Neural cell (in vitro differentiated cells): ENCODE results near the gene EPS15.

Experiments
- EP300 ChIP-seq: fragments of 450-650 bp; conservative IDR thresholded peaks from 2 replicates; pipeline ENCODE4 v1.6.1; 2014; ENCODE audit warnings: antibody characterized with exemption, mild to moderate bottlenecking, moderate library complexity; ENCODE audit not compliant: poor library complexity, severe bottlenecking
- EZH2 ChIP-seq: fragments of 200-600, 300-800 bp; shearing (Covaris generic), sonication (generic); IDR thresholded peaks from 2 replicates; pipeline ENCODE4 v1.6.1; 2014; ENCODE audit warnings: antibody characterized with exemption, low read length, borderline replicate concordance, mild to moderate bottlenecking; ENCODE audit not compliant: insufficient read depth, poor library complexity, severe bottlenecking
- MXI1 ChIP-seq: fragments of 450-650 bp; conservative IDR thresholded peaks from 2 replicates; pipeline ENCODE4 v1.6.1; 2014; ENCODE audit warnings: antibody characterized with exemption, mild to moderate bottlenecking; ENCODE audit not compliant: poor library complexity, severe bottlenecking
- POLR2AphosphoS5 ChIP-seq: IDR thresholded peaks from 2 replicates; pipeline ENCODE4 v1.6.1; 2012
- RAD21 ChIP-seq: fragments of 450-650 bp; conservative IDR thresholded peaks from 2 replicates; pipeline ENCODE4 v1.6.1; 2014; ENCODE audit warnings: antibody characterized with exemption, mild to moderate bottlenecking, moderate library complexity
- SMC3 ChIP-seq: fragments of 450-650 bp; conservative IDR thresholded peaks from 2 replicates; pipeline ENCODE4 v1.6.1; 2014; ENCODE audit warnings: antibody characterized with exemption, mild to moderate bottlenecking, moderate library complexity; ENCODE audit not compliant: poor library complexity
- TAF1 ChIP-seq: IDR thresholded peaks from 2 replicates; pipeline ENCODE4 v1.6.1; 2012; ENCODE audit warnings: low read depth
- TF ChIP-seq, protein P1 (sequence below): fragments of 450-650 bp; IDR thresholded peaks from 2 replicates; pipeline ENCODE4 v1.5.1; 2014; ENCODE audit warnings: antibody characterized with exemption, mild to moderate bottlenecking, moderate library complexity; ENCODE audit not compliant: poor library complexity, severe bottlenecking
- TF ChIP-seq, protein P2 (sequence below): IDR thresholded peaks from 2 replicates; pipeline ENCODE4 v1.6.1; 2012; ENCODE audit warnings: borderline replicate concordance

GRCh38 chr1:51565009-51565408, 45.9 kb upstream of the EPS15 start:
- TF ChIP-seq, protein P1, sequence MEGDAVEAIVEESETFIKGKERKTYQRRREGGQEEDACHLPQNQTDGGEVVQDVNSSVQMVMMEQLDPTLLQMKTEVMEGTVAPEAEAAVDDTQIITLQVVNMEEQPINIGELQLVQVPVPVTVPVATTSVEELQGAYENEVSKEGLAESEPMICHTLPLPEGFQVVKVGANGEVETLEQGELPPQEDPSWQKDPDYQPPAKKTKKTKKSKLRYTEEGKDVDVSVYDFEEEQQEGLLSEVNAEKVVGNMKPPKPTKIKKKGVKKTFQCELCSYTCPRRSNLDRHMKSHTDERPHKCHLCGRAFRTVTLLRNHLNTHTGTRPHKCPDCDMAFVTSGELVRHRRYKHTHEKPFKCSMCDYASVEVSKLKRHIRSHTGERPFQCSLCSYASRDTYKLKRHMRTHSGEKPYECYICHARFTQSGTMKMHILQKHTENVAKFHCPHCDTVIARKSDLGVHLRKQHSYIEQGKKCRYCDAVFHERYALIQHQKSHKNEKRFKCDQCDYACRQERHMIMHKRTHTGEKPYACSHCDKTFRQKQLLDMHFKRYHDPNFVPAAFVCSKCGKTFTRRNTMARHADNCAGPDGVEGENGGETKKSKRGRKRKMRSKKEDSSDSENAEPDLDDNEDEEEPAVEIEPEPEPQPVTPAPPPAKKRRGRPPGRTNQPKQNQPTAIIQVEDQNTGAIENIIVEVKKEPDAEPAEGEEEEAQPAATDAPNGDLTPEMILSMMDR = no peak
- no peak for TF ChIP-seq EZH2
- TF ChIP-seq SMC3 = no peak
- no peak for TF ChIP-seq POLR2AphosphoS5
- TF ChIP-seq RAD21 = no peak
- TF ChIP-seq, protein P2, sequence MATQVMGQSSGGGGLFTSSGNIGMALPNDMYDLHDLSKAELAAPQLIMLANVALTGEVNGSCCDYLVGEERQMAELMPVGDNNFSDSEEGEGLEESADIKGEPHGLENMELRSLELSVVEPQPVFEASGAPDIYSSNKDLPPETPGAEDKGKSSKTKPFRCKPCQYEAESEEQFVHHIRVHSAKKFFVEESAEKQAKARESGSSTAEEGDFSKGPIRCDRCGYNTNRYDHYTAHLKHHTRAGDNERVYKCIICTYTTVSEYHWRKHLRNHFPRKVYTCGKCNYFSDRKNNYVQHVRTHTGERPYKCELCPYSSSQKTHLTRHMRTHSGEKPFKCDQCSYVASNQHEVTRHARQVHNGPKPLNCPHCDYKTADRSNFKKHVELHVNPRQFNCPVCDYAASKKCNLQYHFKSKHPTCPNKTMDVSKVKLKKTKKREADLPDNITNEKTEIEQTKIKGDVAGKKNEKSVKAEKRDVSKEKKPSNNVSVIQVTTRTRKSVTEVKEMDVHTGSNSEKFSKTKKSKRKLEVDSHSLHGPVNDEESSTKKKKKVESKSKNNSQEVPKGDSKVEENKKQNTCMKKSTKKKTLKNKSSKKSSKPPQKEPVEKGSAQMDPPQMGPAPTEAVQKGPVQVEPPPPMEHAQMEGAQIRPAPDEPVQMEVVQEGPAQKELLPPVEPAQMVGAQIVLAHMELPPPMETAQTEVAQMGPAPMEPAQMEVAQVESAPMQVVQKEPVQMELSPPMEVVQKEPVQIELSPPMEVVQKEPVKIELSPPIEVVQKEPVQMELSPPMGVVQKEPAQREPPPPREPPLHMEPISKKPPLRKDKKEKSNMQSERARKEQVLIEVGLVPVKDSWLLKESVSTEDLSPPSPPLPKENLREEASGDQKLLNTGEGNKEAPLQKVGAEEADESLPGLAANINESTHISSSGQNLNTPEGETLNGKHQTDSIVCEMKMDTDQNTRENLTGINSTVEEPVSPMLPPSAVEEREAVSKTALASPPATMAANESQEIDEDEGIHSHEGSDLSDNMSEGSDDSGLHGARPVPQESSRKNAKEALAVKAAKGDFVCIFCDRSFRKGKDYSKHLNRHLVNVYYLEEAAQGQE = no peak
- no peak for TF ChIP-seq TAF1
- no peak for TF ChIP-seq EP300
- TF ChIP-seq MXI1 = no peak
